SU-DHL-6 (cell line): ENCODE data around the gene NCEH1.

Experiments
- H2AFZ ChIP-seq: fragments of 200-600 bp; sonication (generic); 2 replicates; pipeline ENCODE4 v1.6.1; 2014; ENCODE audit warnings: low read depth, mild to moderate bottlenecking, moderate library complexity, mixed read lengths, antibody characterized with exemption, low read length; ENCODE audit not compliant: severe bottlenecking
- H3F3A ChIP-seq: fragments of 200-600 bp; shearing (Covaris generic); 2 replicates; pipeline ENCODE4 v1.6.0; 2016; ENCODE audit warnings: antibody characterized with exemption, mild to moderate bottlenecking; ENCODE audit not compliant: insufficient read depth
- H3K27ac ChIP-seq: fragments of 200-600 bp; sonication (generic); 2 replicates; pipeline ENCODE4 v1.5.1; 2016; ENCODE audit warnings: low read depth, mild to moderate bottlenecking, low read length, moderate library complexity, mixed read lengths
- H3K27me3 ChIP-seq: fragments of 200-600 bp; sonication (generic), shearing (Covaris generic); 2 replicates; pipeline ENCODE4 v1.6.0; 2014; ENCODE audit warnings: mild to moderate bottlenecking, low read length
- H3K36me3 ChIP-seq: fragments of 200-600 bp; sonication (generic); 2 replicates; pipeline ENCODE4 v1.6.1; 2014; ENCODE audit warnings: mild to moderate bottlenecking, low read length, mixed read lengths
- H3K4me2 ChIP-seq: fragments of 300-600, 200-600 bp; shearing (Covaris generic), sonication (generic); 2 replicates; pipeline ENCODE4 v1.6.0; 2014; ENCODE audit warnings: low read length, low read depth, mild to moderate bottlenecking; ENCODE audit not compliant: poor library complexity, severe bottlenecking
- H3K4me3 ChIP-seq: fragments of 200-600 bp; sonication (generic); 2 replicates; pipeline ENCODE4 v1.5.1; 2014; ENCODE audit warnings: antibody characterized with exemption, low read length, mild to moderate bottlenecking, mixed read lengths; ENCODE audit not compliant: insufficient read depth, poor library complexity, severe bottlenecking
- H3K79me2 ChIP-seq: fragments of 200-600 bp; sonication (generic); 2 replicates; pipeline ENCODE4 v1.6.1; 2014; ENCODE audit warnings: mild to moderate bottlenecking, low read length, moderate library complexity; ENCODE audit not compliant: insufficient read depth
- H3K9ac ChIP-seq: fragments of 200-600 bp; sonication (generic); 2 replicates; pipeline ENCODE4 v1.7.0; 2014; ENCODE audit warnings: mild to moderate bottlenecking, low read length
- H3K9me2 ChIP-seq: fragments of 200-600 bp; sonication (generic); replicated peaks from 2 replicates; pipeline ENCODE4 v1.6.1; 2014; ENCODE audit warnings: low read length; ENCODE audit not compliant: insufficient read depth
- H3K9me3 ChIP-seq: fragments of 200-600 bp; sonication (generic); 2 replicates; pipeline ENCODE4 v1.6.1; 2014; ENCODE audit warnings: low read length, mixed read lengths; ENCODE audit not compliant: insufficient read depth
- H4K20me1 ChIP-seq: fragments of 200-600 bp; sonication (generic); 2 replicates; pipeline ENCODE4 v1.6.1; 2014; ENCODE audit warnings: low read depth, mild to moderate bottlenecking, antibody characterized with exemption, low read length, moderate library complexity, mixed read lengths
- EZH2phosphoT487 ChIP-seq: fragments of 200-600 bp; sonication (generic), shearing (Covaris generic); conservative IDR thresholded peaks from 2 replicates; pipeline ENCODE4 v1.6.1; 2018; ENCODE audit warnings: mild to moderate bottlenecking, antibody characterized with exemption, low read length, moderate library complexity, mixed read lengths
- TF ChIP-seq, protein P1 (sequence below): fragments of 200-600 bp; sonication (generic); IDR thresholded peaks from one replicate; pipeline ENCODE4 v1.5.1; 2017; ENCODE audit warnings: antibody characterized with exemption, mild to moderate bottlenecking, low read length, moderate library complexity; ENCODE audit not compliant: insufficient read depth, poor library complexity, severe bottlenecking

The NCEH1 gene

DNA sequence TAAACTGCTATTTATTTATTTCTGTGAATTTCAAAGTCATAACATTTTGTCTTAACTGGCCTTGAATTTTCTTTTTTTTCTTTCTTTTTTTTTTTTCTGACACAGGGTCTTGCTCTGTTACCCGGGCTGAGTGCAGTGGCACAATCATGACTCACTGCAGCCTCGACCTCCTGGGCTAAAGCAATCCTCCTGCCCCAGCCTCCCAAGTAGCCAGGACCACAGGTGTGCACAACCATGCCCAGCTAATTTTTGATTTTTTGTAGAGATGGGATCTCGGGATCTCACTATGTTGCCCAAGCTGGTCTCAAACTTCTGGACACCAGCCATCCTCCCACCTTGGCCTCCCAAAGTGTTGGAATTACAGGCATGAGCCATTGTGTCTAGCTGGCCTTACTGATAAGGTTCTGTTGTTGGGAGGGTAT is 110.2 kb downstream of the NCEH1 start:
- H3K4me3 ChIP-seq = no peak overlapping the region
- H3K4me2 ChIP-seq = no peak overlapping the region
- TF ChIP-seq EZH2phosphoT487 = no peak
- TF ChIP-seq, protein P1, sequence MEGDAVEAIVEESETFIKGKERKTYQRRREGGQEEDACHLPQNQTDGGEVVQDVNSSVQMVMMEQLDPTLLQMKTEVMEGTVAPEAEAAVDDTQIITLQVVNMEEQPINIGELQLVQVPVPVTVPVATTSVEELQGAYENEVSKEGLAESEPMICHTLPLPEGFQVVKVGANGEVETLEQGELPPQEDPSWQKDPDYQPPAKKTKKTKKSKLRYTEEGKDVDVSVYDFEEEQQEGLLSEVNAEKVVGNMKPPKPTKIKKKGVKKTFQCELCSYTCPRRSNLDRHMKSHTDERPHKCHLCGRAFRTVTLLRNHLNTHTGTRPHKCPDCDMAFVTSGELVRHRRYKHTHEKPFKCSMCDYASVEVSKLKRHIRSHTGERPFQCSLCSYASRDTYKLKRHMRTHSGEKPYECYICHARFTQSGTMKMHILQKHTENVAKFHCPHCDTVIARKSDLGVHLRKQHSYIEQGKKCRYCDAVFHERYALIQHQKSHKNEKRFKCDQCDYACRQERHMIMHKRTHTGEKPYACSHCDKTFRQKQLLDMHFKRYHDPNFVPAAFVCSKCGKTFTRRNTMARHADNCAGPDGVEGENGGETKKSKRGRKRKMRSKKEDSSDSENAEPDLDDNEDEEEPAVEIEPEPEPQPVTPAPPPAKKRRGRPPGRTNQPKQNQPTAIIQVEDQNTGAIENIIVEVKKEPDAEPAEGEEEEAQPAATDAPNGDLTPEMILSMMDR = no peak

DNA sequence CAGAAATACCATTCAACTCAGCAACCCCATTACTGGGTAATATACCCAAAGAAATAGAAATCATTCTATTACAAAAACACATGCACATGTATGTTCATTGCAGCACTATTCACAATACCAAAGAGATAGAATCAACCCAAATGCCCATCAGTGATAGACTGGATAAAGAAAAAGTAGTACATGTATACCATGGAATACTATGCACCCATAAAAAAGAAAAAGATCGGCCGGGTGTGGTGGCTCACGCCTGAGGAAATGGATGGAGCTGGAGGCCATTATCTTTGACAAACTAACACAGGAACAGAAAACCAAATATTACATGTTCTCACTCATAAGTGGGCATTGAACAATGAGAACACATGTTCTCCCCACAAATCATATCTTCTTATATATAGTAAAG is 112.0 kb downstream of the NCEH1 start:
- H2AFZ ChIP-seq = no peak overlapping the region
- no peaks in the 10 kb centered on the region for H3K9me2 ChIP-seq
- no peak overlapping the region for H3K27ac ChIP-seq
- TF ChIP-seq EZH2phosphoT487 = no peak
- TF ChIP-seq, protein P1 = no peak
- H3K9ac ChIP-seq = no peak overlapping the region
- no peaks in the 10 kb centered on the region for H3K36me3 ChIP-seq
- no peak overlapping the region for H3K4me3 ChIP-seq
- no peak overlapping the region for H3K4me2 ChIP-seq
- no peaks in the 10 kb centered on the region for H4K20me1 ChIP-seq
- no peaks in the 10 kb centered on the region for H3F3A ChIP-seq
- no peaks in the 10 kb centered on the region for H3K79me2 ChIP-seq
- H3K9me3 ChIP-seq = no peaks in the 10 kb centered on the region
- H3K27me3 ChIP-seq = no peaks in the 10 kb centered on the region

More for the DNA sequence above, 110.2 kb downstream of the NCEH1 start:
- Histone ChIP-seq H3F3A (no peaks in the 10 kb centered on the region), H3K36me3 (no peaks in the 10 kb centered on the region), H3K79me2 (no peaks in the 10 kb centered on the region), H3K27ac (no peak overlapping the region), H3K27me3 (no peaks in the 10 kb centered on the region), H3K9me2 (no peaks in the 10 kb centered on the region), H4K20me1 (no peaks in the 10 kb centered on the region), H3K9me3 (no peaks in the 10 kb centered on the region), H3K9ac (no peak overlapping the region), H2AFZ (no peak overlapping the region)

DNA sequence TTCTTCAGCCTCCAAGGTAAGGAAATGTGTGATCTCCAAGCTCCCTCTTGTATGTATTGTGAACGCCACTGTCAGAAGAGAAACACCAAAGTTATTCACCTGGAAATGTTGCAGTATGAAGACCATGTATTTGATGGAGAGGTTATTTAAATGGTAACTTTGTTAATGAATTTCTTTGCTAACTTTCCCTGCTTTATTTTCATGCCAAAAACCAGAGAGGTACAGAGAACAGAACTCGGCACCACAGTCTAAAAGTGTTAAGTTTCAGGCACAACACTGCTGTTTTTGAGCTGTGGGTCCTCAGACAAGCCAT is 114.5 kb downstream of the NCEH1 start:
- no peaks in the 10 kb centered on the region for H3F3A ChIP-seq
- H3K9me3 ChIP-seq = no peaks in the 10 kb centered on the region
- no peak overlapping the region for H2AFZ ChIP-seq
- no peaks in the 10 kb centered on the region for H3K79me2 ChIP-seq
- TF ChIP-seq, protein P1 = no peak
- TF ChIP-seq EZH2phosphoT487 = no peak
- no peak overlapping the region for H3K9ac ChIP-seq
- no peaks in the 10 kb centered on the region for H3K9me2 ChIP-seq
- H3K36me3 ChIP-seq = no peaks in the 10 kb centered on the region
- H3K4me3 ChIP-seq = no peak overlapping the region
- no peaks in the 10 kb centered on the region for H4K20me1 ChIP-seq
- no peaks in the 10 kb centered on the region for H3K27me3 ChIP-seq
- no peak overlapping the region for H3K4me2 ChIP-seq
- no peak overlapping the region for H3K27ac ChIP-seq
